CD4-positive, alpha-beta T cell treated with Interleukin-15 for 4 hours (primary cell): ENCODE measurements around the gene ABCC3.
"Not testable (repeated sequence)": the region's sequence is repeated elsewhere in the genome, so short reads cannot be mapped to it uniquely, and the experiment has no call there.

Experiments
- DNase-seq: peaks from one replicate; pipeline ENCODE4 v3.0.0-alpha.2; 2020; ENCODE audit warnings: low spot score

Gene ABCC3

GRCh38 chr17:50666316-50666715, 31.6 kb downstream of the ABCC3 start:
- DNase-seq, result no peak

- no peak for DNase-seq
Measured at GRCh38 chr17:50667259-50668024, 32.8 kb downstream of the ABCC3 start.

GRCh38 chr17:50668025-50668837, 33.5 kb downstream of the ABCC3 start:
- no peak for DNase-seq

- DNase-seq, result no peak
Measured at GRCh38 chr17:50668838-50669581, 34.3 kb downstream of the ABCC3 start.

GRCh38 chr17:50672071-50672470, 37.4 kb downstream of the ABCC3 start:
- DNase-seq, result no peak

GRCh38 chr17:50672831-50673551, 38.3 kb downstream of the ABCC3 start:
- DNase-seq, result no peak

- no peak for DNase-seq
Measured at GRCh38 chr17:50675190-50675589, 40.5 kb downstream of the ABCC3 start.

- no peak for DNase-seq
Measured at GRCh38 chr17:50675627-50676026, 40.9 kb downstream of the ABCC3 start.

GRCh38 chr17:50676065-50676975, 41.6 kb downstream of the ABCC3 start:
- DNase-seq, result no peak

GRCh38 chr17:50677851-50678375, 43.2 kb downstream of the ABCC3 start:
- DNase-seq, result no peak

GRCh38 chr17:50679008-50679544, 44.4 kb downstream of the ABCC3 start:
- no peak for DNase-seq

GRCh38 chr17:50680126-50680525, 45.4 kb downstream of the ABCC3 start:
- DNase-seq, result no peak

GRCh38 chr17:50680543-50681262, 46.0 kb downstream of the ABCC3 start:
- not testable (repeated sequence) for DNase-seq

GRCh38 chr17:50681263-50682200, 46.9 kb downstream of the ABCC3 start:
- DNase-seq, result no peak

GRCh38 chr17:50682441-50682840, 47.8 kb downstream of the ABCC3 start:
- no peak for DNase-seq

- DNase-seq, result no peak
Measured at GRCh38 chr17:50682938-50683337, 48.3 kb downstream of the ABCC3 start.

GRCh38 chr17:50683434-50684287, 49.0 kb downstream of the ABCC3 start:
- DNase-seq, result no peak

GRCh38 chr17:50684288-50684611, 49.6 kb downstream of the ABCC3 start:
- DNase-seq, result no peak
